Loucy (cell line): ENCODE measurements around the gene RAB33A.

Experiments used
- CTCF ChIP-seq: fragments of 200-600 bp; sonication (generic); conservative IDR thresholded peaks from 2 replicates; pipeline ENCODE4 v1.5.1; 2014; ENCODE audit warnings: mild to moderate bottlenecking, antibody characterized with exemption, low read length
- EZH2phosphoT487 ChIP-seq: fragments of 200-600 bp; IDR thresholded peaks from 2 replicates; pipeline ENCODE4 v1.6.1; 2018; ENCODE audit warnings: antibody characterized with exemption, mild to moderate bottlenecking, moderate library complexity, borderline replicate concordance

- TF ChIP-seq CTCF (no peak), EZH2phosphoT487 (no peak)
Measured at GRCh38 chrX:130186651-130187050, 14.9 kb downstream of the RAB33A start.
